GDM1 (cell line): ENCODE measurements around the gene TSPAN31.
"Not testable (repeated sequence)": the region's sequence is repeated elsewhere in the genome, so short reads cannot be mapped to it uniquely, and the experiment has no call there.

Experiments
- DNase-seq: peaks from one replicate; lab custom pipeline; 2025; lab: John Stamatoyannopoulos, UW

TSPAN31 gene, protein sequence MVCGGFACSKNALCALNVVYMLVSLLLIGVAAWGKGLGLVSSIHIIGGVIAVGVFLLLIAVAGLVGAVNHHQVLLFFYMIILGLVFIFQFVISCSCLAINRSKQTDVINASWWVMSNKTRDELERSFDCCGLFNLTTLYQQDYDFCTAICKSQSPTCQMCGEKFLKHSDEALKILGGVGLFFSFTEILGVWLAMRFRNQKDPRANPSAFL

DNA sequence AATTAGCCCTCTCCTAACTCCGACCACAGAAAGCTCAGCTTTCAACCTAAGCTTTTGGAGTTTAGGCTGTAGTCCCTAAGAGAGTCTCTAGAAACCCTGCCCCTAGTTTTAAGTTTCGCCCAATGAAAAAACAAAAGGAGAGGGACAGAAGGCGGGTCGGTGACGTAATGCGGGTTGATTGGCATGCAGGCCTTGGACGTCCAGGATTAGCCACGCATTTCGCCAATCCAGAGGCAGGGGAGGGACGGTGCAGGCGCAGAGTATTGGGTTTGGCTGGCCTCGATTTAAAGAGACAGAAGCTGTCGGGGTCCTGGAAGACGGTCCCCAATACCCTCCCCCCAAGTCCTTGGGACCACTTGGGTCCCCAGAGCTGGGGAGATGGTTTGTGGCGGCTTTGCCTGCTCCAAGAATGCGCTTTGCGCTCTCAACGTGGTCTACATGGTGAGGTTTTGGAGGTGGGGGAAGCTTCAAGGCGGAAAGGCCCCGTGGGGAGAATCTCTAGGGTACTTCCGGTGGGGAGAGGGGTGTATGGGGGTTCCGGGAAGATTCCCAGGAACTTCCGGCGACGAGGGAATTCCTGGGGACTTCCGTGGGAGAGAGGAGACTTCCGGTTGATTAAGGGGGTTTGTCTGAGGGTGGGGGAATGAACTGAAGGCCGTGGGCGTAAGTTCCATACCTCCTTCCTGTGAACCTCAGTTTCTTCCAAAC lies at the start of gene TSPAN31:
Gene TSPAN31 (plus strand): TSS at position 263 of the 708 bp plus-strand sequence. CDS start 116 bp downstream, at position 379.
- peak; percentile 96 for DNase-seq

DNA sequence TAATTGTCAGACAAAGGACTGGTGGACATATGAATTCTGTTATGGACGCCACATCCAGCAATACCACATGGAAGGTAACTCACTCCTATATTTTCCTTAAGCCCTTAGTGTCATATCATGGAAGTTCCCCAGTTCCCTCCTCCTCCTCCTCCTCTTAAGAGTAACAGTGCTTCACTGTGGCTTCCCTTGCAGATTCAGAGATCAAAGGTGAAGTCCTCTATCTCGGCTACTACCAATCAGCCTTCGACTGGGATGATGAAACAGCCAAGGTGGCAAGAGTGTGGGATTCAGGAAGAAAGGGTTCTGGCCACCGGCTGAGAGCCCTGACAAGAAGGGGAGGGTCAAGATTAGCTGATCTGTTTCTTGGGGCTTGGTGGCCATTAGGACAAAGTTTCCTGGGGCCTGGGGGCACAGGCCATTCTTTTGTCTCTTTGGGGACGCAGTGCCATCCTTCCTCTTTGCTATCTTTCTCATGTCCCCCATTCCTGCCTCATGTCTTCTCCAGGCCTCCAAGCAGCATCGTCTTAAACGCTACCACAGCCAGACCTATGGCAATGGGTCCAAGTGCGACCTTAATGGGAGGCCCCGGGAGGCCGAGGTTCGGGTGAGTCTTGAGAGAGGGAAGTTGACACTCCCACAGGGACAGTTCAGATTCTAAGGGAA lies 48.9 kb upstream of the TSPAN31 start:
- no peak for DNase-seq

DNA sequence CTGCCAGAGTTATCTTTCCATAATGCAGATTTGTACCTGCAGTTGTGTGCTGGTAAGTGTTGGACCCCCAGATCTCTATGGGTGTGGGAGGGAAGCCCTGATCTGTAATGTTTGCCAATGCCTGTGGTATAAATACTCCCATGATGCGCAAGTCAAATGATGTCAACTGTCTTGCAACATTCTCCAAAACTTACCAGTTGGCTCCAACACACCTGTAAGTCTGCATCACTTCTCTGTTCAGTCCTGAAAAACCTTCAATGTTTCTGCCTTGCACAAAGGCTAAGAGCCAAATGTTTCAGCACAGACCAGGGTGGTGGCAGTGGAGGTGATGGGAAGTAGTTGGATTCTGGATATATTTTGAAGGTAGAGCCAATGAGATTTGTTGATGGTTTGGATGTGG lies 47.8 kb upstream of the TSPAN31 start:
- no peak for DNase-seq

DNA sequence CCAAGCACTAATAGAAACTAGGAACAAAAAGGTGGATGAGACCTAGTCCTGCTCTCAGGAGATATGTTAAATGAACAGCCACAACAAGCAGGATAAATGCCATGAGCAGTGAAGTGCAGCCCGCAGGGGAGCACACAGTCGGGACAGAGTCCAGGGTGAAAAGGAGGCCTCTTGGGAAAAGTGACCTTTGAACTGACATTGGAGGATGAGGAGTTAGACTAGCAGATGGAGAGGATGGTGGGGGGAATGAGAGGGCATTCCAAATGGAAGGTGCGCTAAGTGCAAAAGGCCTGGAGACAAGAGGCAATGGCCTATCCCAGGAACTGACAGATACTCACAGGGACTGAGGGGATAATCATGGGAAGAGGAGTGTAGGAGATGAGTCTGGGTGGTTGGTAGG lies 46.4 kb upstream of the TSPAN31 start:
- no peak for DNase-seq

DNA sequence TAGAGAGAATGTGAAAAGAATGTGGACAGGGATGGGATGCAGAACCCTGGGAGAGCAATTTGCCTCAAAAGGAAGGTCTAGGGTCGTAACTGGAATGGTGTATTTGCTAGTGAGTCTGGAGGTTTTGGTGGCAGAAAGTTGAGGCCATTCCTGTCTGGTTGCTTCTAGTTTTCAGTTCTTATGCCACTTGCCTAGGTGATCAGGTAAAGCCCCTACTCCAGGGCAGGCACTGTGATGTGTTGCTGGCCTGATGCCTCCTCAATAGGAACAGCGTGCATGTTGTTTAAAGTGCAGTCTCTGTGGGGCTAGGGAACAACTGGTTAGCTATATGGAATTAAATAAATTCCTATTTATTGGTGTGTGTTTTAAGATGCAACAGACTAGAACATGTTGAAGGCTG lies 44.5 kb upstream of the TSPAN31 start:
- DNase-seq = no peak

DNA sequence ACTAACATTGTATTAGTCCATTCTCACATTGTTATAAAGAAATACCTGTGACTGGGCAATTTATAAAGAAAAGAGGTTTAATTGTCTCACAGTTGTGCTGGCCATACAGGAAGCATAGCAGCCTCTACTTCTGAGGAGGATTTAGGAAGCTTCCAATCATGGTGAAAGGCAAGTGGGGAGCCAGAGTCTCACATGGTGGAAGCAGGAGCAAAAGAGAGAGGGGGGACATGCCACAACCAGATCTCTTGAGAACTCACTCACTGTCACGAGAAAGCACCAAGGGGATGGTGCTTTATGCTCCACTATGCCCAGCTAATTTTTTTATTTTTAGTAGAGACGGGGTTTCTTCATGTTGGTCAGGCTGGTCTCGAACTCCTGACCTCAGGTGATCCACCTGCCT lies 37.6 kb upstream of the TSPAN31 start:
- DNase-seq = no peak

DNA sequence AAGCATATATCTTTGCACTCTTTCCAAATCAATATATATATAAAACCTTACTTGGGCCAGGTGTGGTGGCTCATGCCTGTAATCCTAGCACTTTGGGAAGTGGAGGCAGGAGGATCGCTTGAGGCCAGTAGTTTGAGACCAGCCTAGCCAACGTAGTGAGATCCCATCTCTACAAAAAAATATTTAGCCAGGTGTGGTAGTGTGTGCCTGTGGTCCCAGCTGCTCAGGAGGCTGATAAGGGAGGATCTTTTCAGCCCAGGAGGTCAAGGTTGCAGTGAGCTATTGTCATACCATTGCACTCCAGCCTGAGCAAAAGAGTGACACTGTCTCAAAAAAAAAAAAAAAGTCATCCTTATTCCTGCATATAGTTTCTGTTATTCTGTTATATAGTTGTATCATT lies 36.5 kb upstream of the TSPAN31 start:
- DNase-seq = no peak

DNA sequence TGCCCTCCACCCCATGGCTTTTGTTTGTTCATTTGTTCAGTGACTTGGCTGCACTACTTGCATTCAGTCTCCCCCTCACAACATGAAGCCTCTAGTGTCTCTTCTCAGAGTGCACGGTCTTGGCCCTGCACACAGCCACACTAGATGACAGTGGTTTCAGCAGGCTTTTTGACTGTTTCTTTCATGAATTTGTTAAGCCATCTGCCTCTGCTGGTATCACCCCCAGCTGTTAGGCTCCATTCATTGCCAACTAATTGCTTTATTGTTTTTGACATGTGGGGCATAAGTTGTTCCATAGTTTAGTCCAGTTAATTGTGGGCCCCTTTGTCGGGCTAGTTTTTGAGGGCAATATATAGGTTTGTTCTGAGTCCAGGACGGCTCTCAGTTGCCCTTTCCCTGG lies 32.1 kb upstream of the TSPAN31 start:
- DNase-seq = no peak

DNA sequence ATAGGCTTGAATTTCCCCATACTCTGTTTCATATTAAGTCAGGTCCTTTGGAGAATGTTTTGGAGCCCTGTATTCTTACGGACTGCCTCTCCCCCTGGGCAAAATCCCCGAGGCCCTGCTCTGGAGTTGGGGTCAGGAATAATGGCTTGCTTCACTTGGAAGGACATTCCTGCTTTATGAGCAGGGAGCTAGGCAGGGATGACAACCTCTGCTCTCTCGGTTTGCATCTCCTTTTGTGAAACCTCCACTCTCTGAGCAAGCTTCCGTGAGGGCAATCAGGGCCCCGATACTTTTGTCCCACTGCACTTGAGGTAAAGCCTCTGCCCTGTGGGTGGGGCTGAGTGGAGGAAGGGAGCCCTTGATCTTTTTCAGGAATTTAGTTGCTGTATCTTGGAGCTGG lies 31.6 kb upstream of the TSPAN31 start:
- DNase-seq = no peak

DNA sequence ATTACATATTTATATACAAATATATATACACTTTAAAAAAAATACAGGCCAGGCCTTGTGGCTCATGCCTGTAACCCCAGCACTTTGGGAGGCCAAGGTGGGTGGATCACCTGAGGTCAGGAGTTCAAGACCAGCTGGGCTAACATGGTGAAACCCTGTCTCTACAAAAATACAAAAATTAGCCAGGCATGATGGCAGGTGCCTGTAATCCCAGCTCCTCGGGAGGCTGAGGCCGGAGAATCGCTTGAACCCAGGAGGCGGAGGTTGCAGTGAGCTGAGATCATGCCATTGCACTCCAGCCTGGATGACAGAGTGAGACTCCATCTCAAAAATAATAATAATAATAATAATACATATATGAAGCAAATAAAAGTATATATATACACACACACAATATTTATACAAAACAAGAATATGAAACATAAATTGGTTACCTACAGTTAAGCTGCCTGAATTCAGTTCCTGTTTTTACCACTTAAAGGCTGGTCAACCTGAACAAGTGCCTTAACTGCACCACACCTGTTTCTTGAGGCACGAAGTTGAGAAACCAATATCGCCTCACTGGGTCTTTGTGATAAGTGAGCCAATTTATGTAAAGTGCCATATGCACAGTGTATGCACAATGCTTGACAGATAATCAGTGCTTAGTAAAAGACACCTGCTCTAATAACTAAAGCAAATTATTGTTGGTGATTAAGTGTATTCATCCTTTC lies 29.6 kb upstream of the TSPAN31 start:
- not testable (repeated sequence) for DNase-seq

DNA sequence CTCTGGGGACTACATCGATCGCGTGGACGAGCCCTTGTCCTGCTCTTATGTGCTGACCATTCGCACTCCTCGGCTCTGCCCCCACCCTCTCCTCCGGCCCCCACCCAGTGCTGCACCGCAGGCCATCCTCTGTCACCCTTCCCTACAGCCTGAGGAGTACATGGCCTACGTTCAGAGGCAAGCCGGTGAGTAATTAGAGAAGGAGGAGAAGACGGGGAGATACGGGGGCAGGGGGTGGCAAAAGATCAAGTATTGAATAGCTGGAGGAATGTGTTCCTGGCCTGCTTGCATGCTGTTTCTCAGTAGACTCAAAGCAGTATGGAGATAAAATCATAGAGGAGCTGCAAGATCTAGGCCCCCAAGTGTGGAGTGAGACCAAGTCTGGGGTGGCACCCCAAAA lies 29.1 kb upstream of the TSPAN31 start:
- no peak for DNase-seq

DNA sequence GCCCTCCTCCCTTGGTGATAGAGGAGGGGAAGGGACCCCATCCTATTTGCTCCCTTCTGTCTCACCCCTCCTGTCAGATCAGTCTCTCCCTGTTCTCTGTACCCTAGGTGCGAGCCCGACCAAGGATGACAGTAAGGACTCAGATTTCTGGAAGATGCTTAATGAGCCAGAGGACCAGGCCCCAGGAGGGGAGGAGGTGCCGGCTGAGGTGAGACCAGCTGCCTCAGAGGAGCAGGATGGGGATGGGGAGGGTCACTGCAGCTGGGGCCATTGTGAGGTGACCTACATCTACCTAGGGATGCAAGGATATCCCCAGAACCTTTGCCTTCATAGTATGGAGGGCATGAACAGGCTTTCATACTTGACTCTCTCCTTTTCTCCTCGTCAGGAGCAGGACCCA lies 28.5 kb upstream of the TSPAN31 start:
- no peak for DNase-seq

DNA sequence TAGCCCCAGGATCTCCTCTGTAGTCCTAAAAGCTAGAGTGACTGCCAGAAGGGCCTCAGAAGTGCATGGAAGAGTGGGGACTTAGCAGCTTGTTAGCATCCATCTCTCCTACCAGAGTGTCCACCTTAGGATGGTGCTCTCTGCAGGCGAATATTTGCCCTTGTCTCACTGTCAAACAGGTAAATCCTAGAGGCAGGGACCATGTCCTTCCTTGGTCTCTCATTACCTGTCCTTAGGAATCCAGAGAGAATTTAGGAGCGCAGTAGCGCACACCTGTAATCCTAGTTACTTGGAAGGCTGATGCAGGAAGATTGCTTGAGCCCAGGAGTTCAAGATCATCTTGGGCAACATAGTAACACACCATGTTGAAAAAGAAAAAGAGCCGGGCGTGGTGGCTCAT lies 27.7 kb upstream of the TSPAN31 start:
- no peak for DNase-seq

DNA sequence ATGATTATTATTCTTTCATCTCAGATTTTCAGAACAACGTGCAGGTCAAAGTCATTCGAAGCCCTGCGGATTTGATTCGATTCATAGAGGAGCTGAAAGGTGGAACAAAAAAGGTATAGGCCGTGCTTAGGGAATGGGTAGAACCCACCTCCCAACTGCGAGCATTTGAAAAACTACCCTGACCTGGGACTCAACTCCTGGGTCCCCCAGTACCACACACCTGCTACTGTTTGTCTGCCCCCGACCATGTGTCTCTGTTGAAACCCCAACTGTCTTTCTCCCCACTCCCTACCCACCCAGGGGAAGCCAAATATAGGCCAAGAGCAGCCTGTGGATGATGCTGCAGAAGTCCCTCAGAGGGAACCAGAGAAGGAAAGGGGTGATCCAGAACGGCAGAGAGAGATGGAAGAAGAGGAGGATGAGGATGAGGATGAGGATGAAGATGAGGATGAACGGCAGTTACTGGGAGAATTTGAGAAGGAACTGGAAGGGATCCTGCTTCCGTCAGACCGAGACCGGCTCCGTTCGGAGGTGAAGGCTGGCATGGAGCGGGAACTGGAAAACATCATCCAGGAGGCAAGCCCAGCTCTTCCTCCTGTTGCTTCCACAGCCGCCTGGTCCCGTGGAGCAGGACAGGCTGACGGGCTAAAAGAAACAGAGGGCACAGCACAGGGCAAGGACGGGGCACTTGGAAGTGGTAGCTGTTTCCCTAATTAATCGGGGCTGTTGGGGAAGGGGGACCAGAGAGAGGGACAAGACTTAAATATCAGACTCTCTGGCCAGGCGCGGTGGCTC lies 26.8 kb upstream of the TSPAN31 start:
- no peak for DNase-seq

DNA sequence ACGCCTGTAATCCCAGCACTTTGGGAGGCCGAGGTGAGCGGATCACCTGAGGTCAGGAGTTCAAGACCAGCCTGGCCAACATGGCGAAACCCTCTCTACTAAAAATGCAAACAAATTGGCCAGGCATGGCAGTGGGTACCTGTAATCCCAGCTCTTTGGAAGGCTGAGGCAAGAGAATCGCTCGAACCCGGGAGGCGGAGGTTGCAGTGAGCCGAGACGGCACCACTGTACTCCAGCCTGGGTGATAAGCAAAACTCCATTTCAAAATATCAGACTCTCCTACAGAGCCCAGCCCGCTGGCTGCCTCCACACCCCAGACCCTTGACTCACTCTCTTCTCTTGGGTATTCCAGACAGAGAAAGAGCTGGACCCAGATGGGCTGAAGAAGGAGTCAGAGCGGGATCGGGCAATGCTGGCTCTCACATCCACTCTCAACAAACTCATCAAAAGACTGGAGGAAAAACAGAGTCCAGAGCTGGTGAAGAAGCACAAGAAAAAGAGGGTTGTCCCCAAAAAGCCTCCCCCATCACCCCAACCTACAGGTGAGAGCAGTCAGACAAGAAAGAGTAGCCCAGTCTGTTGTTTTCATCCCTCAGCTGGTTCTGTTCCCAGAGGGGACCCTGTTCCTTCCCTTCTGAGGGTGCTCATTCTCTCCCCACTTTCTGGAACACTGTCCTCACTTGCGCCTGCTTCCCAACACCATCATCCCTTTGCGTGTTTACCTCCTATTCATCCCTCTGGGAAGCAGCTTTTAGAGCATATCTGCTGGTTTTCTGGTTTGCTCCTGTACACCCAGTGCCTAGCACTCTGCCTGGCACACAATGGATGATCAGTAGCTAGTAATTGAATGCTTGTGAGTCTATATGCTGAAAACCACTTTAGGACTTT lies 26.0 kb upstream of the TSPAN31 start:
- no peak for DNase-seq

DNA sequence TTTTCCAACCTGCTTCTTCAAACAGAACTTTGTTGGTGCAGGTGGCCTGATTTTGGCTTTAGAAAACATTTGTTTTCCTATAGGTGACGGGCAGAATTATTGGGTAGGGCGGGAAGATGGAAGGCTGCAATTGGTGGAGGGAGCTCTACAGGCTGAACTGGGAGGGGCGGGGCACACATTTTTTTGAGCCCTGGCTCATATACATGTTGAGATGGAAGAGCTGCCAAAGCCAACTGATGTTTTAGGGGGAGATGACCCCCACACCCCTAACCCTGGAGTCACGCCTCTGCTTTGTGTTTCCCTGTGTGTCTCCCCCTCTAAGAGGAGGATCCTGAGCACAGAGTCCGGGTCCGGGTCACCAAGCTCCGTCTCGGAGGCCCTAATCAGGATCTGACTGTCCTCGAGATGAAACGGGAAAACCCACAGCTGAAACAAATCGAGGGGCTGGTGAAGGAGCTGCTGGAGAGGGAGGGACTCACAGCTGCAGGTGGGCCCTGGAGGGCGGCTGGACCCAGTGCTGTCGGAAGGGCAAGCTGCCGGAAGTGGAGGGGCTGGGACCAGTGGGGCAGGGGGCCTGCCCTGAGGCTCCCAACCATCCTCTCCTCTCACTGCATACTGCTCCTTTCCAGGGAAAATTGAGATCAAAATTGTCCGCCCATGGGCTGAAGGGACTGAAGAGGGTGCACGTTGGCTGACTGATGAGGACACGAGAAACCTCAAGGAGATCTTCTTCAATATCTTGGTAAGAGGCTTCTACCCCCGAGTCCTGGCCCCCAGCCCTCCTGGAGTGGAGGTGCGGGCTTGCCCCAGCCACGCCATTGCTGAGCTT lies 24.8 kb upstream of the TSPAN31 start:
- no peak for DNase-seq

DNA sequence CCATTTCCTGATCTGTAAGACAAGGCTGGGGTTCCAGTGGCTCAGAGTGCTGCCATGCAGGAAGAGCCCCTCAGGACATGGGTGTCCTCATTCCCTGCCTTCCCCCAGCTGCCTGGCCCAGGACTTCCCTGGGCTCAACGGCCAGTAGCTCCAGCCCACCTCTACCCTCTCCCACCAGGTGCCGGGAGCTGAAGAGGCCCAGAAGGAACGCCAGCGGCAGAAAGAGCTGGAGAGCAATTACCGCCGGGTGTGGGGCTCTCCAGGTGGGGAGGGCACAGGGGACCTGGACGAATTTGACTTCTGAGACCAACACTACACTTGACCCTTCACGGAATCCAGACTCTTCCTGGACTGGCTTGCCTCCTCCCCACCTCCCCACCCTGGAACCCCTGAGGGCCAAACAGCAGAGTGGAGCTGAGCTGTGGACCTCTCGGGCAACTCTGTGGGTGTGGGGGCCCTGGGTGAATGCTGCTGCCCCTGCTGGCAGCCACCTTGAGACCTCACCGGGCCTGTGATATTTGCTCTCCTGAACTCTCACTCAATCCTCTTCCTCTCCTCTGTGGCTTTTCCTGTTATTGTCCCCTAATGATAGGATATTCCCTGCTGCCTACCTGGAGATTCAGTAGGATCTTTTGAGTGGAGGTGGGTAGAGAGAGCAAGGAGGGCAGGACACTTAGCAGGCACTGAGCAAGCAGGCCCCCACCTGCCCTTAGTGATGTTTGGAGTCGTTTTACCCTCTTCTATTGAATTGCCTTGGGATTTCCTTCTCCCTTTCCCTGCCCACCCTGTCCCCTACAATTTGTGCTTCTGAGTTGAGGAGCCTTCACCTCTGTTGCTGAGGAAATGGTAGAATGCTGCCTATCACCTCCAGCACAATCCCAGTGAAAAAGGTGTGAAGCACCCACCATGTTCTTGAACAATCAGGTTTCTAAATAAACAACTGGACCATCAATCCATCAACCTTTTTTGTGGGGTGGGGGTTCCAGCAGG lies 23.9 kb upstream of the TSPAN31 start:
- no peak for DNase-seq

DNA sequence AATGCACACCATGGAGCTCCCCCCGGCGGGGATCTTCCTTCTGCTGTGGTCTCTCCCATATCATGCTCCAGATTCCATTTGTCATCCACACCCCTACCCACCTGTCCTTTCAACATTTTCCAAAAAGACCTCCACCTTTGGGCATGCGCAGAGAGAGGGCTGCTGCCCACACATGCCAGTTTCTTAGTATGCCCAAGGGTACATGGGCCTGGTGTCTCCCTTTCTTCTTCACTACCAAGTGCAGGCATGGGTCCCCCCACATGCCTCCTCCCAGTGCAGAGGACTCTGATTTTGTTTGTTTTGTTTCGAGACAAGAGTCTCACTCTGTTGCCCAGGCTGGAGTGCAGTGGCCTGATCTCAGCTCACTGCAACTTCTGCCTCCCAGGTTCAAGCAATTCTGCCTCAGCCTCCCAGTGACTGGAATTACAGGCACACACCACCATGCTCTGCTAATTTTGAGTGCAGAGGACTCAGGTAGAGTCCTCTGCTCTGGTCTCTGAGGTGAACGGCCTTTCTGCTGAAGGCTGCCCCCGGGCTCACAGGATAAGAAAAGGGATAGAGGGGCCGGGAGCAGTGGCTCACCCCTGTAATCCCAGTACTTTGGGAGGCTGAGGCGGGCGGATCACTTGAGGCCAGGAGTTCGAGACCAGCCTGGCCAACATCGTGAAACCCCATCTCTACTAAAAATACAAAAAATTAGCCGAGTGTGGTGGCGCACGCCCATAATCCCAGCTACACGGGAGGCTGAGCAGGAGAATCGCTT lies 22.8 kb upstream of the TSPAN31 start:
- not testable (repeated sequence) for DNase-seq
